ENCODE measurements around the gene KCNJ6. TPM values are rescaled to one million over a fixed set of nuclear protein-coding genes. Genes with fewer than 3 reads are reported as not detected.
A peak's percentile ranks its signal among the peaks of the same experiment; 100 is the strongest.
"Not testable (repeated sequence)": the region's sequence is repeated elsewhere in the genome, so short reads cannot be mapped to it uniquely, and the experiment has no call there.

The KCNJ6 gene
- total RNA-seq, 2 donors from 2014 or later: not detected

GRCh38 chr21:37744551-37744950, 171.7 kb downstream of the KCNJ6 start:
- no peak for DNase-seq
- no peak for ATAC-seq (replicated peaks in 1 of 2)
- no peaks in the 10 kb centered on the region for H3K9me3 Mint-ChIP-seq
- H3K27ac Mint-ChIP-seq: no peak overlapping the region
- peaks cover 13% of the 10 kb centered on the region for H3K27me3 Mint-ChIP-seq (ENCODE audit: low read depth)
- no peaks in the 10 kb centered on the region for H3K4me1 Mint-ChIP-seq (ENCODE audit: low read depth)
- no peaks in the 10 kb centered on the region for H3K36me3 Mint-ChIP-seq (ENCODE audit: insufficient read depth in 2 of 2)
- no peak overlapping the region for H3K4me3 Mint-ChIP-seq

GRCh38 chr21:37742532-37742931, 173.7 kb downstream of the KCNJ6 start:
- Mint-ChIP-seq H3K4me1 (ENCODE audit: low read depth) (no peaks in the 10 kb centered on the region), H3K4me3 (no peak overlapping the region), H3K9me3 (no peaks in the 10 kb centered on the region), H3K36me3 (ENCODE audit: insufficient read depth in 2 of 2) (no peaks in the 10 kb centered on the region), H3K27me3 (ENCODE audit: low read depth) (peaks cover 17% of the 10 kb centered on the region), H3K27ac (no peak overlapping the region)
- ATAC-seq (replicated peaks in 1 of 2) (no peak), DNase-seq (no peak)

GRCh38 chr21:37742115-37742514, 174.1 kb downstream of the KCNJ6 start:
- Mint-ChIP-seq H3K27ac (no peak overlapping the region), H3K4me1 (ENCODE audit: low read depth) (no peaks in the 10 kb centered on the region), H3K36me3 (ENCODE audit: insufficient read depth in 2 of 2) (no peaks in the 10 kb centered on the region), H3K4me3 (no peak overlapping the region), H3K9me3 (no peaks in the 10 kb centered on the region), H3K27me3 (ENCODE audit: low read depth) (peaks cover 17% of the 10 kb centered on the region)
- ATAC-seq (replicated peaks in 1 of 2) (no peak), DNase-seq (no peak)

- DNase-seq (no peak), ATAC-seq (replicated peaks in 1 of 2) (no peak)
- Mint-ChIP-seq H3K27me3 (ENCODE audit: low read depth) (peaks cover 17% of the 10 kb centered on the region), H3K9me3 (no peaks in the 10 kb centered on the region), H3K36me3 (ENCODE audit: insufficient read depth in 2 of 2) (no peaks in the 10 kb centered on the region), H3K27ac (no peak overlapping the region), H3K4me1 (ENCODE audit: low read depth) (no peaks in the 10 kb centered on the region), H3K4me3 (no peak overlapping the region)
These were observed 178.3 kb downstream of the KCNJ6 start for GRCh38 chr21:37737996-37738395.

GRCh38 chr21:37737507-37737906, 178.8 kb downstream of the KCNJ6 start:
- Mint-ChIP-seq H3K27me3 (ENCODE audit: low read depth) (peaks cover 17% of the 10 kb centered on the region), H3K4me1 (ENCODE audit: low read depth) (no peaks in the 10 kb centered on the region), H3K27ac (no peak overlapping the region), H3K4me3 (no peak overlapping the region), H3K9me3 (no peaks in the 10 kb centered on the region), H3K36me3 (ENCODE audit: insufficient read depth in 2 of 2) (no peaks in the 10 kb centered on the region)
- ATAC-seq (replicated peaks in 1 of 2) (no peak), DNase-seq (no peak)

- H3K27ac Mint-ChIP-seq: no peak overlapping the region
- DNase-seq (no peak), ATAC-seq (replicated peaks in 1 of 2) (no peak)
- no peak overlapping the region for H3K4me3 Mint-ChIP-seq
- no peaks in the 10 kb centered on the region for H3K9me3 Mint-ChIP-seq
- H3K27me3 Mint-ChIP-seq (ENCODE audit: low read depth): peaks cover 18% of the 10 kb centered on the region
- H3K4me1 Mint-ChIP-seq (ENCODE audit: low read depth): no peaks in the 10 kb centered on the region
- no peaks in the 10 kb centered on the region for H3K36me3 Mint-ChIP-seq (ENCODE audit: insufficient read depth in 2 of 2)
These were observed 181.4 kb downstream of the KCNJ6 start for GRCh38 chr21:37734846-37735245.

- Mint-ChIP-seq H3K27ac (no peak overlapping the region), H3K4me3 (no peak overlapping the region), H3K4me1 (ENCODE audit: low read depth) (no peaks in the 10 kb centered on the region), H3K36me3 (ENCODE audit: insufficient read depth in 2 of 2) (no peaks in the 10 kb centered on the region), H3K9me3 (no peaks in the 10 kb centered on the region), H3K27me3 (ENCODE audit: low read depth) (peaks cover 16% of the 10 kb centered on the region)
- no peak for ATAC-seq (replicated peaks in 1 of 2)
- DNase-seq: no peak
These were observed 183.3 kb downstream of the KCNJ6 start for GRCh38 chr21:37732927-37733326.

GRCh38 chr21:37724201-37724600, 192.1 kb downstream of the KCNJ6 start:
- Mint-ChIP-seq H3K27ac (no peak overlapping the region), H3K9me3 (peaks cover 0 to 4% of the 10 kb centered on the region in 2 donors), H3K4me1 (ENCODE audit: low read depth) (no peaks in the 10 kb centered on the region), H3K36me3 (ENCODE audit: insufficient read depth in 2 of 2) (no peaks in the 10 kb centered on the region), H3K27me3 (ENCODE audit: low read depth) (peaks cover 50% of the 10 kb centered on the region), H3K4me3 (no peak overlapping the region)
- ATAC-seq (replicated peaks in 1 of 2) (no peak), DNase-seq (no peak)

- H3K36me3 Mint-ChIP-seq (ENCODE audit: insufficient read depth in 2 of 2): no peaks in the 10 kb centered on the region
- H3K4me3 Mint-ChIP-seq: no peak overlapping the region
- peaks cover 30% of the 10 kb centered on the region for H3K27me3 Mint-ChIP-seq (ENCODE audit: low read depth)
- no peaks in the 10 kb centered on the region for H3K9me3 Mint-ChIP-seq
- ATAC-seq (replicated peaks in 1 of 2): no peak
- no peaks in the 10 kb centered on the region for H3K4me1 Mint-ChIP-seq (ENCODE audit: low read depth)
- DNase-seq: no peak
- H3K27ac Mint-ChIP-seq: no peak overlapping the region
These were observed 198.7 kb downstream of the KCNJ6 start for GRCh38 chr21:37717534-37717933.

- H3K27ac Mint-ChIP-seq; DNase-seq; H3K36me3 Mint-ChIP-seq (ENCODE audit: insufficient read depth in 2 of 2); ATAC-seq (replicated peaks in 1 of 2); H3K4me3 Mint-ChIP-seq; H3K4me1 Mint-ChIP-seq (ENCODE audit: low read depth); H3K9me3 Mint-ChIP-seq: not testable (repeated sequence)
- H3K27me3 Mint-ChIP-seq (ENCODE audit: low read depth): peaks cover 31% of the 10 kb centered on the region
These were observed 203.7 kb downstream of the KCNJ6 start for GRCh38 chr21:37712569-37712934.

GRCh38 chr21:37711836-37712568, 204.3 kb downstream of the KCNJ6 start:
- peak; percentile 54 to 64 for ATAC-seq (replicated peaks in 1 of 2)
- no peak overlapping the region for H3K27ac Mint-ChIP-seq
- DNase-seq: peak; percentile 50 to 56

GRCh38 chr21:37711286-37711829, 204.9 kb downstream of the KCNJ6 start:
- no peak for DNase-seq

More at GRCh38 chr21:37711836-37712568, 204.3 kb downstream of the KCNJ6 start:
- Mint-ChIP-seq H3K4me1 (ENCODE audit: low read depth) (no peaks in the 10 kb centered on the region), H3K36me3 (ENCODE audit: insufficient read depth in 2 of 2) (no peaks in the 10 kb centered on the region), H3K9me3 (no peaks in the 10 kb centered on the region), H3K4me3 (no peak overlapping the region), H3K27me3 (ENCODE audit: low read depth) (peaks cover 31% of the 10 kb centered on the region)

GRCh38 chr21:37710546-37711285, 205.5 kb downstream of the KCNJ6 start:
- Mint-ChIP-seq H3K4me3 (no peak overlapping the region), H3K27ac (no peak overlapping the region), H3K9me3 (no peaks in the 10 kb centered on the region), H3K4me1 (ENCODE audit: low read depth) (no peaks in the 10 kb centered on the region), H3K27me3 (ENCODE audit: low read depth) (peaks cover 31% of the 10 kb centered on the region), H3K36me3 (ENCODE audit: insufficient read depth in 2 of 2) (no peaks in the 10 kb centered on the region)
- DNase-seq (no peak), ATAC-seq (replicated peaks in 1 of 2) (no peak)

More at GRCh38 chr21:37711286-37711829, 204.9 kb downstream of the KCNJ6 start:
- Mint-ChIP-seq H3K4me3 (no peak overlapping the region), H3K27ac (no peak overlapping the region), H3K27me3 (ENCODE audit: low read depth) (peaks cover 31% of the 10 kb centered on the region), H3K36me3 (ENCODE audit: insufficient read depth in 2 of 2) (no peaks in the 10 kb centered on the region), H3K9me3 (no peaks in the 10 kb centered on the region), H3K4me1 (ENCODE audit: low read depth) (no peaks in the 10 kb centered on the region)
- no peak for ATAC-seq (replicated peaks in 1 of 2)

All from activated T-cell treated with anti-CD3 and anti-CD28 coated beads, Interleukin-2, amount 50 U/mL, for 72 hours (primary cell).